K562 (cell line): ENCODE results near the gene LMOD1. TPM values are rescaled to one million over a fixed set of nuclear protein-coding genes. Genes with fewer than 3 reads are reported as not detected.

Experiments used
- ASH1L ChIP-seq: fragments of 450-650 bp; IDR thresholded peaks from 2 replicates; pipeline ENCODE4 v1.6.1; 2018; ENCODE audit warnings: borderline replicate concordance, mild to moderate bottlenecking, low read depth; ENCODE audit not compliant: partially characterized antibody
- CTCFL ChIP-seq: IDR thresholded peaks from 2 replicates; pipeline ENCODE4 v1.6.1; 2011; ENCODE audit warnings: borderline replicate concordance, low read depth, mild to moderate bottlenecking, moderate library complexity, low read length; ENCODE audit not compliant: insufficient read depth, poor library complexity, severe bottlenecking
- DMBX1 ChIP-seq: fragments of 250-450 bp; sonication (Bioruptor Pico); IDR thresholded peaks from 2 replicates; pipeline ENCODE4 v1.8.0; 2022; ENCODE audit warnings: inconsistent platforms, mild to moderate bottlenecking, moderate library complexity, borderline replicate concordance
- FOXJ3 ChIP-seq: sonication (generic); formaldehyde crosslinking; IDR thresholded peaks from 2 replicates; pipeline ENCODE4 v1.4.0; 2020; ENCODE audit warnings: mild to moderate bottlenecking, missing genetic modification reagents
- HINFP ChIP-seq: fragments of 450-650 bp; conservative IDR thresholded peaks from 2 replicates; pipeline ENCODE4 v1.6.1; 2016; ENCODE audit warnings: missing genetic modification characterization, low read depth, mild to moderate bottlenecking, control low read depth, missing compliant biosample characterization
- HNRNPUL1 ChIP-seq: fragments of 200-400 bp; formaldehyde crosslinking; IDR thresholded peaks from 2 replicates; pipeline ENCODE4 v1.6.1; 2017; ENCODE audit warnings: low read length
- IRF9 ChIP-seq: fragments of 450-650 bp; IDR thresholded peaks from 2 replicates; pipeline ENCODE4 v1.6.1; 2016; ENCODE audit warnings: missing biosample characterization, missing genetic modification characterization
- NFATC3 ChIP-seq: fragments of 450-650 bp; IDR thresholded peaks from 2 replicates; pipeline ENCODE4 v1.6.1; 2017; ENCODE audit warnings: mild to moderate bottlenecking
- NR4A1 ChIP-seq, 2 experiments: fragments of 250-450 bp in 1 of 2; fragments of 450-650 bp in 1 of 2; sonication (Bioruptor Pico) in 1 of 2; IDR thresholded peaks; 2 replicates each; pipeline versions ENCODE4 v1.4.0 to v1.6.1; 2016 to 2020; ENCODE audit warnings: mild to moderate bottlenecking in 2 of 2, missing compliant biosample characterization in 1 of 2, missing genetic modification characterization in 1 of 2, moderate library complexity in 1 of 2
- TCF7 ChIP-seq: sonication (generic); IDR thresholded peaks from 2 replicates; pipeline ENCODE4 v1.6.1; 2016; ENCODE audit warnings: antibody characterized with exemption, borderline replicate concordance
- VEZF1 ChIP-seq: fragments of 200-800 bp; sonication (Bioruptor generic); IDR thresholded peaks from 2 replicates; pipeline ENCODE4 v1.6.1; 2017; ENCODE audit warnings: missing genetic modification characterization, missing compliant biosample characterization
- ZBTB17 ChIP-seq: fragments of 450-650 bp; formaldehyde crosslinking; IDR thresholded peaks from 2 replicates; pipeline ENCODE4 v1.4.0; 2020; ENCODE audit warnings: mild to moderate bottlenecking
- ZNF12 ChIP-seq: sonication (generic); formaldehyde crosslinking; IDR thresholded peaks from 2 replicates; pipeline ENCODE4 v1.4.0; 2020; ENCODE audit warnings: mild to moderate bottlenecking, missing genetic modification reagents
- ZNF165 ChIP-seq: fragments of 250-450 bp; sonication (Bioruptor Pico); IDR thresholded peaks from 2 replicates; pipeline ENCODE4 v1.4.0; 2020; ENCODE audit warnings: borderline replicate concordance
- ZNF57 ChIP-seq: fragments of 450-650 bp; formaldehyde crosslinking; IDR thresholded peaks from 2 replicates; pipeline ENCODE4 v1.4.0; 2020; ENCODE audit warnings: mild to moderate bottlenecking, moderate library complexity
- polyA plus RNA-seq, 8 experiments: library from polyadenylated mRNA; depleted of rRNA in 4 of 8; stranded (reverse) in 5 of 8; unstranded in 3 of 8; fragments of >200 nt; fragmentation: Nextera tagmentation in 2 of 8; fragmentation: Illumina TruSeq in 1 of 8; extraction: Ambion mirVana in 2 of 8; extraction: Trizol in 1 of 8; gene quantifications; 2 replicates each; pipeline versions ENCODE4 v1.2.1 to v1.2.3, GENCODE V29; 2011 to 2014; ENCODE audit warnings: inconsistent platforms in 1 of 8, missing spikeins in 1 of 8
- total RNA-seq, 7 experiments: library from RNA; depleted of rRNA in 6 of 7; stranded (reverse); fragments of >200 nt in 6 of 7; fragmentation: Illumina TruSeq in 2 of 7; extraction: Trizol in 2 of 7; gene quantifications; 2 replicates each; pipeline versions ENCODE4 v1.2.1 to v1.2.3, GENCODE V29; 2011 to 2021; ENCODE audit warnings: low replicate concordance in 1 of 7
- TF ChIP-seq, protein P1 (sequence below): fragments of 250-450 bp; sonication (Bioruptor Pico); IDR thresholded peaks from 2 replicates; pipeline ENCODE4 v1.4.0; 2020; ENCODE audit warnings: mild to moderate bottlenecking, moderate library complexity

The LMOD1 gene
- total and polyA plus RNA-seq, 9 of the 15 experiments (the other 6 are each of a cell fraction or from before 2014, with no cell fraction given): 0.03 to 0.54 (median 0.38) TPM; not detected in 1

GRCh38 chr1:201955009-201955728 is 8.8 kb upstream of the LMOD1 start, which contains the start of gene TIMM17A (continued):
- 0 out of 2 replicates have a peak, but pooled peaks have one; percentile 35 for TF ChIP-seq DMBX1 (CRISPR knock-in tag)
- TF ChIP-seq HINFP (tag): peak; percentile 85
- peak; percentile 75 for TF ChIP-seq ASH1L
- TF ChIP-seq ZBTB17 (CRISPR knock-in tag): no peak; the same call in 1 of the 2 replicates
- peak; percentile 66; the same call in 1 of the 2 replicates for TF ChIP-seq TCF7
- TF ChIP-seq, protein P1, sequence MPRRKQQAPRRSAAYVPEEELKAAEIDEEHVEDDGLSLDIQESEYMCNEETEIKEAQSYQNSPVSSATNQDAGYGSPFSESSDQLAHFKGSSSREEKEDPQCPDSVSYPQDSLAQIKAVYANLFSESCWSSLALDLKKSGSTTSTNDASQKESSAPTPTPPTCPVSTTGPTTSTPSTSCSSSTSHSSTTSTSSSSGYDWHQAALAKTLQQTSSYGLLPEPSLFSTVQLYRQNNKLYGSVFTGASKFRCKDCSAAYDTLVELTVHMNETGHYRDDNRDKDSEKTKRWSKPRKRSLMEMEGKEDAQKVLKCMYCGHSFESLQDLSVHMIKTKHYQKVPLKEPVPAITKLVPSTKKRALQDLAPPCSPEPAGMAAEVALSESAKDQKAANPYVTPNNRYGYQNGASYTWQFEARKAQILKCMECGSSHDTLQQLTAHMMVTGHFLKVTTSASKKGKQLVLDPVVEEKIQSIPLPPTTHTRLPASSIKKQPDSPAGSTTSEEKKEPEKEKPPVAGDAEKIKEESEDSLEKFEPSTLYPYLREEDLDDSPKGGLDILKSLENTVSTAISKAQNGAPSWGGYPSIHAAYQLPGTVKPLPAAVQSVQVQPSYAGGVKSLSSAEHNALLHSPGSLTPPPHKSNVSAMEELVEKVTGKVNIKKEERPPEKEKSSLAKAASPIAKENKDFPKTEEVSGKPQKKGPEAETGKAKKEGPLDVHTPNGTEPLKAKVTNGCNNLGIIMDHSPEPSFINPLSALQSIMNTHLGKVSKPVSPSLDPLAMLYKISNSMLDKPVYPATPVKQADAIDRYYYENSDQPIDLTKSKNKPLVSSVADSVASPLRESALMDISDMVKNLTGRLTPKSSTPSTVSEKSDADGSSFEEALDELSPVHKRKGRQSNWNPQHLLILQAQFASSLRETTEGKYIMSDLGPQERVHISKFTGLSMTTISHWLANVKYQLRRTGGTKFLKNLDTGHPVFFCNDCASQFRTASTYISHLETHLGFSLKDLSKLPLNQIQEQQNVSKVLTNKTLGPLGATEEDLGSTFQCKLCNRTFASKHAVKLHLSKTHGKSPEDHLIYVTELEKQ: 0 out of 2 replicates have a peak, but pooled peaks have one; percentile 30
- no peak for TF ChIP-seq NR4A1 (CRISPR knock-in tag; IDR thresholded peaks at IDR 0.05)
- 0 out of 2 replicates have a peak, but pooled peaks have one; percentile 46 for TF ChIP-seq NR4A1 (tag; IDR thresholded peaks at IDR 0.05)
- TF ChIP-seq HNRNPUL1: no peak
- TF ChIP-seq ZNF12: no peak
- TF ChIP-seq NFATC3: peak; percentile 81; the same call in 1 of the 2 replicates
- TF ChIP-seq IRF9 (tag): no peak; the same call in 1 of the 2 replicates
- TF ChIP-seq CTCFL: no peak
- TF ChIP-seq FOXJ3: no peak
- no peak for TF ChIP-seq ZNF165 (CRISPR knock-in tag)
- TF ChIP-seq ZNF57 (CRISPR knock-in tag): no peak
- TF ChIP-seq VEZF1 (CRISPR knock-in tag): peak; percentile 82
